Right atrium auricular region (tissue), 2 donors: ENCODE results near the gene LRIG1. TPM values are rescaled to one million over a fixed set of nuclear protein-coding genes. Genes with fewer than 3 reads are reported as not detected.
A peak's percentile ranks its signal among the peaks of the same experiment; 100 is the strongest.

Source experiments
- DNase-seq: peaks from one replicate; pipeline ENCODE4 v3.0.0-alpha.2; 2019; ENCODE audit warnings: low spot score
- H3K27ac ChIP-seq, 2 donors: fragments of 200-600 bp; sonication (generic); 1 replicate in 1 of 2; 2 replicates in 1 of 2; pipeline ENCODE4 v1.5.1; 2016 to 2019
- H3K27me3 ChIP-seq, 2 donors: fragments of 200-600 bp; sonication (generic); one replicate each; pipeline versions ENCODE4 v1.5.1 to v1.6.0; 2017 to 2019
- H3K36me3 ChIP-seq: fragments of 200-600 bp; sonication (generic); one replicate; pipeline ENCODE4 v1.5.1; 2016
- H3K4me1 ChIP-seq, 2 donors: fragments of 200-600 bp; sonication (generic); one replicate each; pipeline versions ENCODE4 v1.5.1 to v1.6.0; 2017 to 2019
- H3K4me3 ChIP-seq, 2 donors: fragments of 200-600 bp; sonication (generic); 1 replicate in 1 of 2; 2 replicates in 1 of 2; pipeline ENCODE4 v1.5.1; 2017 to 2019; ENCODE audit warnings: mild to moderate bottlenecking in 1 of 2, moderate library complexity in 1 of 2
- H3K9me3 ChIP-seq, 2 donors: fragments of 200-600 bp; sonication (generic); one replicate each; pipeline ENCODE4 v1.5.1; 2019
- CTCF ChIP-seq, 2 donors: fragments of 200-600 bp; sonication (generic); IDR thresholded peaks; one replicate each; pipeline ENCODE4 v1.5.1; 2019; ENCODE audit warnings: antibody characterized with exemption in 2 of 2
- total RNA-seq, 2 donors: library from RNA; depleted of rRNA; stranded (reverse); fragments of >200 nt; gene quantifications; one replicate each; pipeline ENCODE4 v1.1.0, GENCODE V29; 2016

Gene LRIG1
- total RNA-seq, 2 donors from 2014 or later = 147 to 179 TPM

DNA sequence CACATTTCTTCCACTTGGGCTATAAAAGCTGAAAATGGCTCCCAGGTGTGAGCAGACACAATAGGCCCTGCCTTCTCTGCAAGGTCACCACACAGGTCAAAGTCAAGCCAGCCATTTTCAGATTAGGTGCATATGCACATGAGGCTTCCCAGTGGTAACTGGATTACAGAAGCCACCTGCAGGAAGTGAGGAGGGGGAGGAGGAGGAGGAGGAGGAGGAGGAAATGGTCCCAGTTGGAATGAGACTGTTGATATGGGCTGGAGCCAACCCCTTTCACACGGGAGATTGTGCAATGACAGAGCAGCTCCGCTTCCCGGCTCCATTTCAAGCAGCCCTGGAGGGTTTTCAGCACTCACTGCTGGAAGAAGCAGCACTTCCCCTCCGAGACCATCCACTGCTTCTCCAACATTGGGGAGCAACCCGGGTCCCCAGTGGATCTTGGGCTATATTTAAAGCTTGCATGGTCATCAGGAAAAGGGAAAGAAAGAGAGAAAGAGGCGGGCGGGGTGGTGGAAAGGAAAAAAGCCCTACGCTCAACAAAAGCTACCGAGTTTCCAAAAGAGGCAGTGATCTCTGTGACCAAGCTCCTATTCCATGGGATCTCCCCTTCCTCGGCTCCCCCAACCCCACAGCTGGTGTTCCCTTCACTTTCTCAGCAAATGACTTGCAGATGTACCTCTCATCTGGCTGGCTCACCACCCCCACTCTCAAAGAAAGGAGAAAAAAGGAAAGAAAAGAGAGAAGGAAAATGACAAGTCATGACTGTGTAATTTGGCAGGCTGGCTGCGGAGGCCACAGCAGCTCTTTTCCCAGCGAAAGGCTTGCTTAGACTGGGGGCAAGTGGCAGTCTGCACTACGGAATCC, 58.3 kb downstream of the LRIG1 start:
- H3K4me1 ChIP-seq = peaks cover 0 to 68% of the 10 kb centered on the region in 2 donors
- no peak for TF ChIP-seq CTCF (IDR thresholded peaks at IDR 0.05)
- peak; percentile 74 for DNase-seq

GRCh38 chr3:66441692-66442091, 59.1 kb downstream of the LRIG1 start:
- H3K9me3 ChIP-seq = no peaks in the 10 kb centered on the region
- TF ChIP-seq CTCF (IDR thresholded peaks at IDR 0.05) = no peak
- H3K4me1 ChIP-seq = peaks cover 0 to 72% of the 10 kb centered on the region in 2 donors
- H3K27me3 ChIP-seq = no peaks in the 10 kb centered on the region
- H3K4me3 ChIP-seq = no peak overlapping the region
- H3K27ac ChIP-seq = peak overlapping the region; percentile 61 to 78
- no peaks in the 10 kb centered on the region for H3K36me3 ChIP-seq
- no peak for DNase-seq

More for the DNA sequence above, 58.3 kb downstream of the LRIG1 start:
- Histone ChIP-seq H3K27ac (peak overlapping the region; percentile 61 to 78), H3K9me3 (no peaks in the 10 kb centered on the region), H3K36me3 (no peaks in the 10 kb centered on the region), H3K27me3 (no peaks in the 10 kb centered on the region), H3K4me3 (peak overlapping the region in 1 of 2 donors; percentile 8)

GRCh38 chr3:66441129-66441528, 59.7 kb downstream of the LRIG1 start:
- Histone ChIP-seq H3K4me3 (no peak overlapping the region), H3K36me3 (no peaks in the 10 kb centered on the region), H3K27ac (peak overlapping the region in 1 of 2 donors; percentile 78), H3K9me3 (no peaks in the 10 kb centered on the region), H3K4me1 (peaks cover 0 to 77% of the 10 kb centered on the region in 2 donors), H3K27me3 (no peaks in the 10 kb centered on the region)
- DNase-seq = no peak
- no peak for TF ChIP-seq CTCF (IDR thresholded peaks at IDR 0.05)

DNA sequence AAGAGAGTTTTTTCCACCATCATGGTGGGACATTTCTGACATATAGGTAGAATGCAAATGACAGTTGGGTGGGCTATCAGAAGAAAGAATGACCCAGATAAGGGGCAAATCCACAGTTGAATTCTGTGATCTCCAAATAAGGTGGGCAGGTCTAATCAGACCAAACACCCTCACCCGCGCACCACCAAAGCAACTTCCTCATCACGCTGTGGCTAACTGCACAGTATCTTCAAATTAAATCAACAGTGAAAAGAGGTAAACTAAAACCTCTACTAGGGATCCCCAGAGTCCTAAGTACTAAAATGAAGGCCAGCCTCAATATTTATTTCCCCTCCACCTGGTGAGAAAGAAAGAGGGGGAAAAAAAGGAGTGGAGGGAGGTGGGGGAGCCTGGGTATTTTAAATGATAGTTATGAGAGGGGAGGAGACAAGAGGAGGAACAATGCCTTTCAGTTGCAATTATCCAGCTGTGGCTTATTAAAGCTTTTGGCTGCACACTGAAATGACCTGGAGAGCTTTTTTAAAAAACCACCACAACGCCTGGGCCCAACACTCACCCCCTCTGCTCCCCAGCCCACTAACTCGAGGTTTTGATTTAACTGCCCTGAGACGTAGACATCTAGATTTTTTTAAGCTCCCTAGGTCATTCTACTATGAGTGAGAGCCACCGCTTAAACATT, 61.0 kb downstream of the LRIG1 start:
- Histone ChIP-seq H3K9me3 (no peaks in the 10 kb centered on the region), H3K36me3 (no peaks in the 10 kb centered on the region), H3K27me3 (no peaks in the 10 kb centered on the region), H3K4me3 (no peak overlapping the region), H3K27ac (no peak overlapping the region), H3K4me1 (peaks cover 0 to 86% of the 10 kb centered on the region in 2 donors)
- DNase-seq = no peak
- TF ChIP-seq CTCF (IDR thresholded peaks at IDR 0.05) = no peak

GRCh38 chr3:66438046-66438445, 62.8 kb downstream of the LRIG1 start:
- Histone ChIP-seq H3K9me3 (no peaks in the 10 kb centered on the region), H3K27ac (no peak overlapping the region), H3K4me1 (peaks cover 0 to 79% of the 10 kb centered on the region in 2 donors), H3K27me3 (no peaks in the 10 kb centered on the region), H3K36me3 (no peaks in the 10 kb centered on the region), H3K4me3 (no peak overlapping the region)
- DNase-seq = no peak
- TF ChIP-seq CTCF (IDR thresholded peaks at IDR 0.05) = no peak
